Measurements from ENCODE around the gene PIGK.

Gene PIGK

GRCh38 chr1:77182083-77182482 lies 37.1 kb downstream of the PIGK start:
- Histone ChIP-seq H3K79me2 (ENCODE audit: insufficient read depth, low read length) (no peaks in the 10 kb centered on the region), H4K20me1 (ENCODE audit: insufficient read depth, low read length) (no peaks in the 10 kb centered on the region), H3K4me3 (ENCODE audit: low read depth, low read length, poor library complexity, severe bottlenecking) (no peak overlapping the region), H3K9me3 (ENCODE audit: low read length) (no peaks in the 10 kb centered on the region), H3K9ac (ENCODE audit: low read length) (no peak overlapping the region), H2AFZ (ENCODE audit: low read length) (no peak overlapping the region), H3K27me3 (ENCODE audit: insufficient read depth, low read length) (no peaks in the 10 kb centered on the region), H3K4me2 (ENCODE audit: low read length) (no peak overlapping the region), H3K4me1 (ENCODE audit: insufficient read depth, low read length, severe bottlenecking) (no peaks in the 10 kb centered on the region), H3K36me3 (ENCODE audit: insufficient read depth, low read length) (no peaks in the 10 kb centered on the region), H3K27ac (ENCODE audit: low read depth, low read length, poor library complexity, severe bottlenecking) (no peak overlapping the region), H3F3A (ENCODE audit: insufficient read depth, low read length) (no peaks in the 10 kb centered on the region), H3K9me2 (ENCODE audit: low read depth, low read length) (no peaks in the 10 kb centered on the region)
- no peak for TF ChIP-seq CTCF (IDR thresholded peaks at IDR 0.05; ENCODE audit: low read length)
- no peak for TF ChIP-seq EZH2 (IDR thresholded peaks at IDR 0.05; ENCODE audit: borderline replicate concordance, low read length)

- Histone ChIP-seq H3K9me3 (ENCODE audit: low read length) (peaks cover 5% of the 10 kb centered on the region; the same call in 1 of the 2 replicates), H2AFZ (ENCODE audit: low read length) (no peak overlapping the region), H3K27me3 (ENCODE audit: insufficient read depth, low read length) (no peaks in the 10 kb centered on the region), H3K79me2 (ENCODE audit: insufficient read depth, low read length) (no peaks in the 10 kb centered on the region), H3K36me3 (ENCODE audit: insufficient read depth, low read length) (no peaks in the 10 kb centered on the region), H4K20me1 (ENCODE audit: insufficient read depth, low read length) (no peaks in the 10 kb centered on the region), H3F3A (ENCODE audit: insufficient read depth, low read length) (no peaks in the 10 kb centered on the region), H3K9me2 (ENCODE audit: low read depth, low read length) (no peaks in the 10 kb centered on the region), H3K27ac (ENCODE audit: low read depth, low read length, poor library complexity, severe bottlenecking) (no peak overlapping the region), H3K4me2 (ENCODE audit: low read length) (no peak overlapping the region), H3K4me3 (ENCODE audit: low read depth, low read length, poor library complexity, severe bottlenecking) (no peak overlapping the region), H3K4me1 (ENCODE audit: insufficient read depth, low read length, severe bottlenecking) (no peaks in the 10 kb centered on the region), H3K9ac (ENCODE audit: low read length) (no peak overlapping the region)
- TF ChIP-seq EZH2 (IDR thresholded peaks at IDR 0.05; ENCODE audit: borderline replicate concordance, low read length) (no peak), CTCF (IDR thresholded peaks at IDR 0.05; ENCODE audit: low read length) (no peak)
These were observed 39.6 kb downstream of the PIGK start for GRCh38 chr1:77179632-77180031.

- Histone ChIP-seq H3K27ac (ENCODE audit: low read depth, low read length, poor library complexity, severe bottlenecking) (no peak overlapping the region), H3K36me3 (ENCODE audit: insufficient read depth, low read length) (no peaks in the 10 kb centered on the region), H4K20me1 (ENCODE audit: insufficient read depth, low read length) (no peaks in the 10 kb centered on the region), H3K4me1 (ENCODE audit: insufficient read depth, low read length, severe bottlenecking) (no peaks in the 10 kb centered on the region), H2AFZ (ENCODE audit: low read length) (no peak overlapping the region), H3K9ac (ENCODE audit: low read length) (no peak overlapping the region), H3K79me2 (ENCODE audit: insufficient read depth, low read length) (no peaks in the 10 kb centered on the region), H3K4me3 (ENCODE audit: low read depth, low read length, poor library complexity, severe bottlenecking) (no peak overlapping the region), H3F3A (ENCODE audit: insufficient read depth, low read length) (no peaks in the 10 kb centered on the region), H3K9me3 (ENCODE audit: low read length) (peaks cover 9% of the 10 kb centered on the region; the same call in 1 of the 2 replicates), H3K4me2 (ENCODE audit: low read length) (no peak overlapping the region), H3K9me2 (ENCODE audit: low read depth, low read length) (no peaks in the 10 kb centered on the region), H3K27me3 (ENCODE audit: insufficient read depth, low read length) (no peaks in the 10 kb centered on the region)
- TF ChIP-seq CTCF (IDR thresholded peaks at IDR 0.05; ENCODE audit: low read length), result no peak
- no peak for TF ChIP-seq EZH2 (IDR thresholded peaks at IDR 0.05; ENCODE audit: borderline replicate concordance, low read length)
These were observed 43.9 kb downstream of the PIGK start for GRCh38 chr1:77175230-77175844.
